Measurements from ENCODE around the gene APC2.
"Not testable (repeated sequence)": the region's sequence is repeated elsewhere in the genome, so short reads cannot be mapped to it uniquely, and the experiment has no call there.

The APC2 gene

DNA sequence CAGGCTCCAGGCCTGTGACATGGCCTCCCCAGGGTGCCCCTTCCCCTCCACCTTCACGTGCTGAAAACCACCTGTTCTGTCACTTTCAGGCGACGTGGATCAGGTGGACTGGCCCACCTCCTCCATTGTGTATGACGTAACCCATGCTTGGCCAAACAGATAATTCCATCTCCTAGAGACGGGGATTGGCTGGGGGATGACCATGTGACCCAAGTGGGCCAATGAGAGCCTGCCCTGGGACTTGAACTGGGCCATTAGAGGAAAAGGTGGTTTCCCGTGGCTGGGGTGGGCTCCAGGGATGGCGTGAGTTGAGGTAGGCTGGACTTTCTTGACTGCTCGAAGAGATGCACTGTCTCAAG is 66.5 kb downstream of the APC2 start:
- TF ChIP-seq, protein P1, sequence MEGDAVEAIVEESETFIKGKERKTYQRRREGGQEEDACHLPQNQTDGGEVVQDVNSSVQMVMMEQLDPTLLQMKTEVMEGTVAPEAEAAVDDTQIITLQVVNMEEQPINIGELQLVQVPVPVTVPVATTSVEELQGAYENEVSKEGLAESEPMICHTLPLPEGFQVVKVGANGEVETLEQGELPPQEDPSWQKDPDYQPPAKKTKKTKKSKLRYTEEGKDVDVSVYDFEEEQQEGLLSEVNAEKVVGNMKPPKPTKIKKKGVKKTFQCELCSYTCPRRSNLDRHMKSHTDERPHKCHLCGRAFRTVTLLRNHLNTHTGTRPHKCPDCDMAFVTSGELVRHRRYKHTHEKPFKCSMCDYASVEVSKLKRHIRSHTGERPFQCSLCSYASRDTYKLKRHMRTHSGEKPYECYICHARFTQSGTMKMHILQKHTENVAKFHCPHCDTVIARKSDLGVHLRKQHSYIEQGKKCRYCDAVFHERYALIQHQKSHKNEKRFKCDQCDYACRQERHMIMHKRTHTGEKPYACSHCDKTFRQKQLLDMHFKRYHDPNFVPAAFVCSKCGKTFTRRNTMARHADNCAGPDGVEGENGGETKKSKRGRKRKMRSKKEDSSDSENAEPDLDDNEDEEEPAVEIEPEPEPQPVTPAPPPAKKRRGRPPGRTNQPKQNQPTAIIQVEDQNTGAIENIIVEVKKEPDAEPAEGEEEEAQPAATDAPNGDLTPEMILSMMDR (IDR thresholded peaks at IDR 0.05; ENCODE audit: control extremely low read depth, extremely low read depth, low read depth, missing control alignments) = no peak
- ChIA-PET CTCF (no interaction called here), POLR2A (no interaction called here)
- DNase-seq (ENCODE audit: extremely low spot score) = no peak

DNA sequence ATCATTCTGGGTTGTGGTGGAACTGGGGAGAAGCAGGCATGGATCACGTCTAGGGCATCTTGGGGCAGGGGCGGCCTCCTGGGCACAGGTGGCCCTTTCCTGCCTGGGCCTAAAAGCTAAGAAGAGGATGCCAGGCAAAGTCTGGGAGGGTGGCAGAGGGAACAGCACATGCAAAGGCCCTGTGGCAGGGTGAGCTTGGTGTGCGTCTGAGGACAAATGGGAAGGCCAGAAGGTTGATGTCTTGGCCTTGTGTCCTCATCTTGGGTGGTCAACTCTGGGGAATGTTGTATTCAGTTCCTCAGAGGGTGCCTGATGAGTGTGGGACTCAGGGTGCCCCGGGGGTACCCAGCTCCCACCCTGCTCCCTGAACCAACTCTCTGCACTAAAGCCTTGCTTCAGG is 68.5 kb downstream of the APC2 start:
- ChIA-PET CTCF (no interaction called here), POLR2A (no interaction called here)
- DNase-seq (ENCODE audit: extremely low spot score) = no peak
- TF ChIP-seq, protein P1 (IDR thresholded peaks at IDR 0.05; ENCODE audit: control extremely low read depth, extremely low read depth, low read depth, missing control alignments) = no peak

DNA sequence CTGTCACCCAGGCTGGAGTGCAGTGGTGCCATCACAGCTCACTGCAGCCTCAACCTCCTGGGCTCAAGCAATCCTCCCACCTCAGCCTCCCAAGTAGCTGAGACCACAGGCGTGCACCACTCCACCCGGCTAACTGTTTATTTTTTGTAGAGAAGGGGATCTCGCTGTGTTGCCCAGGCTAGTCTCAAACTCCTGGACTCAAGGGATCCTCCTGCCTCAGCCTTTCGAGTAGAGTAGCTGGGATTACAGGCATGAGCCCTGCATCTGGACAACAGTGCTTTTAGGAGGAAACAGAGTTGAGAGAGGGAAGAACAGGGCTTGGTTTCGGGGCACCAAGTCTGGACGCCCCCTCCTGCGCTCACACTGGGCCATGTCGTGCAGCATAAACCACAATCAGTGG is 69.9 kb downstream of the APC2 start:
- DNase-seq (ENCODE audit: extremely low spot score); POLR2A ChIA-PET: not testable (repeated sequence)
- CTCF ChIA-PET = interaction anchor here (0.8 kb wide), 1 partner anchor 153 kb away, joined by 3 read pairs; no protein-coding TSS in a partner anchor

DNA sequence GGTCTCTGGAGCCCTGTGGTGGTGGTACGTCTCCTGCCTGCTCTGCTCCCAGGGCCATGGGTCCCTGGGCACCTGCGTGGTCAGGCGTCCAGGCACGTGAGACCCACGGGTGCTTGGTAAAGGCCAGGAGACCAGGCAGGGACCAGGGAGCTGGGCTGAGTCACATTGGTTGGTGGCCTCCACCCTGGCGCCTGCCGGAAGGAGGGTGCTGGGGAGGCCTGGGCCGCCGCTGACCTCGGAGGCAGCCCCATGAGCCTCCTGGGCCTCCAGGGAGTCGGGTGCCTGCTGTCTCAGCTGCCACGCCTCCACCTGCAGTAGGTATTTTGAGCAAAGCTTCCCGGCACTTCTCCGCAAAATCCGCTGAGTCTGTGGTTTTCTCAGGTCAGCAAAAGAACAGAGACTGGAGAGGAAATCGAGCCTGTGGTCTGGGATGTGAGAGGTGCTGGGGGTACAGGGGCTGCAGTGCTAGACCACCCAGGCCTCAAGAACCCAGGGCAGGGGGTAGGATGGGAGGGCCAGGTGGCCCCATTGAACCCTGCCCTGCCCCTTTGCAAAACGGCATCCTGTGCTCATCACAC is 70.4 kb downstream of the APC2 start:
- POLR2A ChIA-PET = no interaction called here
- CTCF ChIA-PET = interaction anchor here (0.8 kb wide), 1 partner anchor 152 kb away, joined by 3 read pairs; no protein-coding TSS in a partner anchor
- no peak for DNase-seq (ENCODE audit: extremely low spot score)
- TF ChIP-seq, protein P1 (IDR thresholded peaks at IDR 0.05; ENCODE audit: control extremely low read depth, extremely low read depth, low read depth, missing control alignments) = no peak

DNA sequence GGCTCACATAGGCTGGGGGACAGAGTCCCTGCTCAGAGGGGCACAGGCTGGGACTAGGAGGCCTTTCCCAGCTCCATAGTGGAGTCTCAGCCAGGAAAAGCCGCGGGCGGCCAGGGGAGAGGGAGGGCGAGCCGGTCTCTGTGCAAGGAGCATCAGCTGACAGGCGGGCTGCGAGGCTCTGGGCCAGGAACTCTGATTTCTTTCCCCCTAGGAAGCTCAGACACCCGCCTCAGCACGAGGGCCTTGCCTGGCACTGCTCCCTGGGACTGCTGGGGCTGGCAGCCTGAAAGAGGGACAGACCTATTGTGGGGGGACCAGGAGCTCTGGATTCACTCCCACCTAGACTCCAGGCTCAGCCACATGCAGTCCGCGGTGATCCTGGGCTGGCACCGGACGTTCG is 71.7 kb downstream of the APC2 start:
- ChIA-PET CTCF (interaction anchor here (1.9 kb wide), 1 partner anchor 25 kb away, joined by 7 read pairs; no protein-coding TSS in a partner anchor), POLR2A (no interaction called here)
- TF ChIP-seq, protein P1 (IDR thresholded peaks at IDR 0.05; ENCODE audit: control extremely low read depth, extremely low read depth, low read depth, missing control alignments) = no peak
- no peak for DNase-seq (ENCODE audit: extremely low spot score)

DNA sequence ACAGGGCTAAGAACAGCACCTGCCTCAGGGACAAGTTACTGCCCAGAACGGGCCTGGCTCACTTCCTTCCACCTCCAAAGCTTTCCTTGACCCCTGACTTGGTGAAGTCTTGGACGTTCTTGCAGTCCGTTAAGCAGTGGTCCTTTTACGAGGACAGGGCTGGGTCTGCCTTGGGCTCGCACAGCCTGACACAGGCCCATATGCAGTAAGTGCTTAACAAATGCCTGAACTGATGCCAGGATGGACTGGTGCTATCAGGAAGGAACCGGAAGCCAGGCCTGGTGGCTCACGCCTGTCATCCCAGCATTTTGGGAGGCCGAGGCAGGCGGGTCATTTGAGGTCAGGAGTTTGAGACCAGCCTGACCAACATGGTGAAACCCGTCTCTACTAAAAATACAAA is 72.1 kb downstream of the APC2 start:
- no peak for DNase-seq (ENCODE audit: extremely low spot score)
- TF ChIP-seq, protein P1 (IDR thresholded peaks at IDR 0.05; ENCODE audit: control extremely low read depth, extremely low read depth, low read depth, missing control alignments) = no peak
- ChIA-PET POLR2A (no interaction called here), CTCF (interaction anchor here (1.9 kb wide), 1 partner anchor 24 kb away, joined by 7 read pairs; no protein-coding TSS in a partner anchor)

DNA sequence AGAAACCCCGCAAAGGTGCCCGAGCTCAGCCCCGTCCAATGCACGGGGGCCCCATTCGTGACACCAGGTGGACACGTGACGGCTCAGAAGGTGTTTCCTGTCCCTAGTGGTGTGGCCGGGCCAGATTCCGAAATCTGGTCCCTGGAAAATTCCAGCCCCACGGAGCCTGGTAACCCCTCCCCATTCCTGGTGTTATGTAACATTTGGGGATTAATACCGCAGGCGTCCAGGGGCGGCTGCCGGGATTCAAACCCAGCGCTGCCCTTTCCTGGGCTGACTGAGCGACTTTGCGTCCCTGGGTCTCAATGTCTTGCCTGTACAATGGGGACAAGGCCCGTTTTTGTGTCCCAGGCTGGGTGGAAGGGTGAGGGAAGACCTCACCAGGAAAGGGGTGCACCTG is 72.9 kb downstream of the APC2 start:
- TF ChIP-seq, protein P1 (IDR thresholded peaks at IDR 0.05; ENCODE audit: control extremely low read depth, extremely low read depth, low read depth, missing control alignments) = no peak
- no peak for DNase-seq (ENCODE audit: extremely low spot score)
- CTCF ChIA-PET = interaction anchor here (1.9 kb wide), 1 partner anchor 24 kb away, joined by 7 read pairs; no protein-coding TSS in a partner anchor
- POLR2A ChIA-PET = no interaction called here

All from GM10248 (cell line).